NCI-H526 treated with DMSO at 0.1 percent for 48 hours (cell line): ENCODE measurements around the gene KIAA0825.

Experiments used
- DNase-seq: peaks from one replicate; lab custom pipeline; 2025; lab: John Stamatoyannopoulos, UW

KIAA0825 gene

GRCh38 chr5:94440015-94440414 is 178.4 kb downstream of the KIAA0825 start:
- DNase-seq = no peak

GRCh38 chr5:94433397-94434163 is 184.8 kb downstream of the KIAA0825 start:
- DNase-seq = no peak

GRCh38 chr5:94432499-94432898 is 185.9 kb downstream of the KIAA0825 start:
- no peak for DNase-seq

- no peak for DNase-seq
Observed at GRCh38 chr5:94431696-94432095, 186.7 kb downstream of the KIAA0825 start.

GRCh38 chr5:94429566-94429965 is 188.8 kb downstream of the KIAA0825 start:
- no peak for DNase-seq

GRCh38 chr5:94425396-94425795 is 193.0 kb downstream of the KIAA0825 start:
- DNase-seq = no peak

GRCh38 chr5:94423411-94423810 is 195.0 kb downstream of the KIAA0825 start:
- no peak for DNase-seq

- DNase-seq = no peak
Observed at GRCh38 chr5:94422812-94423211, 195.6 kb downstream of the KIAA0825 start.

GRCh38 chr5:94420885-94421284 is 197.5 kb downstream of the KIAA0825 start:
- DNase-seq = no peak

- DNase-seq = no peak
Observed at GRCh38 chr5:94415798-94416197, 202.6 kb downstream of the KIAA0825 start.

GRCh38 chr5:94409440-94409839 is 209.0 kb downstream of the KIAA0825 start:
- no peak for DNase-seq

- DNase-seq = no peak
Observed at GRCh38 chr5:94407023-94407422, 211.4 kb downstream of the KIAA0825 start.

- no peak for DNase-seq
Observed at GRCh38 chr5:94403483-94403882, 214.9 kb downstream of the KIAA0825 start.

- DNase-seq = no peak
Observed at GRCh38 chr5:94402096-94402495, 216.3 kb downstream of the KIAA0825 start.

- no peak for DNase-seq
Observed at GRCh38 chr5:94397508-94397907, 220.9 kb downstream of the KIAA0825 start.

GRCh38 chr5:94396687-94397086 is 221.7 kb downstream of the KIAA0825 start:
- DNase-seq = no peak

GRCh38 chr5:94395468-94395867 is 222.9 kb downstream of the KIAA0825 start:
- DNase-seq = no peak

GRCh38 chr5:94391996-94392395 is 226.4 kb downstream of the KIAA0825 start:
- DNase-seq = no peak

- DNase-seq = no peak
Observed at GRCh38 chr5:94389515-94389899, 228.9 kb downstream of the KIAA0825 start.

GRCh38 chr5:94388773-94389514 is 229.5 kb downstream of the KIAA0825 start:
- DNase-seq = no peak

- no peak for DNase-seq
Observed at GRCh38 chr5:94385767-94386166, 232.6 kb downstream of the KIAA0825 start.

- DNase-seq = no peak
Observed at GRCh38 chr5:94378062-94378461, 240.3 kb downstream of the KIAA0825 start.

GRCh38 chr5:94376672-94377345 is 241.6 kb downstream of the KIAA0825 start:
- no peak for DNase-seq
